GM12865 (cell line): ENCODE results near the gene CEP112.

Experiments
- DNase-seq: peaks from one replicate; pipeline ENCODE4 v3.0.0; 2010; ENCODE audit warnings: low read depth
- H3K4me3 ChIP-seq: 2 replicates; pipeline ENCODE4 v1.5.1; 2011; ENCODE audit warnings: mild to moderate bottlenecking, low read depth, low read length, control low read depth
- TF ChIP-seq, protein P1 (sequence below): IDR thresholded peaks from 2 replicates; pipeline ENCODE4 v1.5.1; 2011; ENCODE audit warnings: low read length, control low read depth, low read depth, inconsistent platforms; ENCODE audit not compliant: insufficient read depth; ENCODE audit errors: missing control alignments

The CEP112 gene

DNA sequence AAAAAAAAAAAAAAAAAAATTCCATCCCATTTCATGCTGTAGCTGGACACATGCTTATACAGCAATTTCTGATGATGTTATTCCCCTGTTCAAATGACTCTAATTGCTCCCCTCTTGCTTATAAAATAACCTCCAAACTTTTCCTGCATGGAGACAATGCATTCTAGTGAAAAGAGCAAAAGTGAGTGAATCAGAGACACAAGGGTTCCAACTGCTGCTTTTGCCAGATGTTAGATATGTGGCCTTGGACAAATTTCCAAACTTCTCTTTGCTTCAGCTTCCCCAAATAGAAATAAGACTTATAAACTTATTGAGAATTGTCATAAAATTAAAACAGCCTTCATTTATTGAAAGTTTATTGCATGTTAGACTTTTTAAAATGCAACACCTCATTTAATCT is 565.5 kb downstream of the CEP112 start:
- TF ChIP-seq, protein P1, sequence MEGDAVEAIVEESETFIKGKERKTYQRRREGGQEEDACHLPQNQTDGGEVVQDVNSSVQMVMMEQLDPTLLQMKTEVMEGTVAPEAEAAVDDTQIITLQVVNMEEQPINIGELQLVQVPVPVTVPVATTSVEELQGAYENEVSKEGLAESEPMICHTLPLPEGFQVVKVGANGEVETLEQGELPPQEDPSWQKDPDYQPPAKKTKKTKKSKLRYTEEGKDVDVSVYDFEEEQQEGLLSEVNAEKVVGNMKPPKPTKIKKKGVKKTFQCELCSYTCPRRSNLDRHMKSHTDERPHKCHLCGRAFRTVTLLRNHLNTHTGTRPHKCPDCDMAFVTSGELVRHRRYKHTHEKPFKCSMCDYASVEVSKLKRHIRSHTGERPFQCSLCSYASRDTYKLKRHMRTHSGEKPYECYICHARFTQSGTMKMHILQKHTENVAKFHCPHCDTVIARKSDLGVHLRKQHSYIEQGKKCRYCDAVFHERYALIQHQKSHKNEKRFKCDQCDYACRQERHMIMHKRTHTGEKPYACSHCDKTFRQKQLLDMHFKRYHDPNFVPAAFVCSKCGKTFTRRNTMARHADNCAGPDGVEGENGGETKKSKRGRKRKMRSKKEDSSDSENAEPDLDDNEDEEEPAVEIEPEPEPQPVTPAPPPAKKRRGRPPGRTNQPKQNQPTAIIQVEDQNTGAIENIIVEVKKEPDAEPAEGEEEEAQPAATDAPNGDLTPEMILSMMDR: no peak
- H3K4me3 ChIP-seq: no peak overlapping the region
- DNase-seq: no peak

DNA sequence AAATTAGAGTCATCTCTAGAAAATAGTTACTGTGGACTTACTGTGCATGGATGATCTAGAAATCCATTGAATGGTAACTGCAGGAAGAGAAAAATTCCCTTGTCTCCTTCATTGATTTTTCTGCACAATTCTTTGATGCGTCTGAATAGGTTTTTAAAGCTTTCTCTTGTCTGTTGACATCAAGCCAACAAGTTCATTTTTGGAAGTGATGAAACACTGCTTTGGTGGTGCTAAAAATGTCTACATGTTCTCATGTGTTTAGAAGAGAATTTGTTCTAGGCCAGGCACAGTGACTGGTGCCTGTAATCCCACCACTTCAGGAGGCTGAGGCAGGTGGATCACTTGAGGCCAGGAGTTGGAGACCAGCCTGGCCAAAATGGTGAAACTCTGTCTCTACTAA is 573.4 kb downstream of the CEP112 start:
- no peak overlapping the region for H3K4me3 ChIP-seq
- TF ChIP-seq, protein P1: no peak

DNA sequence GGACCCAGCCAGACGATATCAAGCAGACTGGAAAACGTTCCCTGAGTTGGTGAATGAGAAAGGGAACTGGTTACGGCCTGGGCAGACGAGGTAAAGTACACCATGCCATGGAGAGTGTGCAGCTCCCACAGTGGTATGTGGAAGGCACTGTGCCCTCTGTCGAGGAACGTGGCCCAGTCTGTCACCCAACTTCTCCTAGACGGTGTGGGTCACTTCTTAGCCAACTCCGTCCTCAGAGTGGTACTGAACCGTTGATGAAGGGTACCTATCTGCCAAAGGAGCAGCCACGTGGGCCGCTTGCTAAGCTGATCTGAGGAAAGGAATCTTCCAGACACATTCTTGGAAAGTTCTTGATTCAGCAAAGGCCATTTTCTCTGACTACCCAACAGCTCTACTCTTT is 574.4 kb downstream of the CEP112 start:
- H3K4me3 ChIP-seq: no peak overlapping the region
- no peak for DNase-seq
- TF ChIP-seq, protein P1: no peak

More for the DNA sequence above, 573.4 kb downstream of the CEP112 start:
- no peak for DNase-seq

DNA sequence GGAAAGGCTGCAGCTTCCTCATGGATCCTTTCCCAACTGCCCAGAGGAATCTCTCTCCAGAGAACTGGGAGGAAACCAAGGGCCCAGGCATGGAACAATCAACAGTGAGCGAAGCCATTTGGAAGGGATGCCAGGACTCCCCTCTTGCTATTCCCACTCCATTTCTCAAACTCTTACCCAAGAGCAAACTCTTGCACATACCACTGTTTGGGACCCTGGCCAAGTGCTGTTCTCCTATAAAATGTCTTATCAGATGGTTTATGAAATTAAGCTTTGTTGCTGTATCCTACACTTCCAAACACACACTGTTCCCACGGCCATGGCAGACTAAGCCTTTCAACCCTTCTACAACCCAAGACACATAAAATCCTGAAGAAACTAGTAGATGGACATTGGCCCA is 582.2 kb downstream of the CEP112 start:
- TF ChIP-seq, protein P1: no peak
- no peak overlapping the region for H3K4me3 ChIP-seq
- no peak for DNase-seq

DNA sequence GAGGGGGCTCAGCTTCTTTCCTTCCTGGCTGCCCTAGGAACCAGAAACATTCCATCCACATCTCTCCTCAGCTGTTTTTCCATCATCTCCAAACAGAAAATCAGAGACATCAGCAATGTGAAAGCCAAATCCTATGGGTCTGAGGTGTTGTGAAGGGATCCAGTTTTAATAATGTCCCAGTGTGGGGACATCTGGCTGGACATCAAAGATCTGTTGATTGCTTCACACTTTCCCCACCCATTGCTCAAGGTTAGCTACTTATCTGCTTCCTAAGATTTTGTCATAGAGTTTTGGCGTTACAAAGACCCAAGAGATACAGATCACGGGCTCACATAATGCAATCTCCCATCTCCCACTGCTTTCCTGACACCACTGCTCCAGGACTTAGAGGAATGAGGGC is 582.6 kb downstream of the CEP112 start:
- no peak overlapping the region for H3K4me3 ChIP-seq
- DNase-seq: no peak
- TF ChIP-seq, protein P1: no peak

DNA sequence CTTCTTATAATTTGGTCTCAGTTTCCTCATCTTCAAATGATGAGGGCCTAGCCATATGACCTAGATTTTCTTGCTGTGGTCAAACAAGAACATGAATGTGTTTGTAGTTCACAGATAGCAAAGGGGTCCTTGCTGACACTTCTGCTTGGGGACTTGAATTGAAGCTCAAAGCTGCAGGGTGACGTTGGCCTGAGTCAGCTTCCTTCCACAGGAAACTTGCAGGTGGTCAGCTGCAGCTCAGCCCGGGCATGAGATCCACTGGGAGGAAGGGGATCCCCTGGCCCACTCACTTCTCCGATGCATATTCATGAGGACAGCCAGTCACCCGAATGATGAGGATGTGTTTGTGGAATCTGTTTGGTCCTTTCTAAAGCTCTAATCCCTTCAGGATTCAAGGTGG is 587.9 kb downstream of the CEP112 start:
- no peak for DNase-seq
- TF ChIP-seq, protein P1: no peak

DNA sequence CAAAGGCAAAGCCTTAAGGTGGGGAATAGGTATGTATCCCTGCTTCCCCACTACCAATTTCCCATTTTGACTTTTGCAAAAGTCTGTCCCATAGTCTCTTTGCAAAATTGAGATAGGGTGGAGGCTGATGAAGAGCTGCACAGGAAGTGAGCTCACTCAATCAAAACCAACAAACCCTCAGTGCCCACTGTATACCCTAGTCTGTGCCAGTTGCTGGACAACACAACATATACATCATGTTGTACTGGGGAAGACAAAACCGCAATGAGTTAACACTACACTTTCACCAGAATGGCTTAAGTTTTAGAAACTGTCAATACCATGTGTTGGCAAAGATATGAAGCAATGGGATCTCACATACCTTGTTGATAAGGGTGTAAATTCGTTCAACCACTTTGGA is 590.1 kb downstream of the CEP112 start:
- TF ChIP-seq, protein P1: no peak
- H3K4me3 ChIP-seq: no peak overlapping the region
- no peak for DNase-seq

More for the DNA sequence above, 587.9 kb downstream of the CEP112 start:
- no peak overlapping the region for H3K4me3 ChIP-seq
